Measurements from ENCODE around the gene COPS9. TPM values are rescaled to one million over a fixed set of nuclear protein-coding genes. Genes with fewer than 3 reads are reported as not detected.

Gene COPS9
- total RNA-seq, 2 donors from 2014 or later, result 151 to 161 TPM

DNA sequence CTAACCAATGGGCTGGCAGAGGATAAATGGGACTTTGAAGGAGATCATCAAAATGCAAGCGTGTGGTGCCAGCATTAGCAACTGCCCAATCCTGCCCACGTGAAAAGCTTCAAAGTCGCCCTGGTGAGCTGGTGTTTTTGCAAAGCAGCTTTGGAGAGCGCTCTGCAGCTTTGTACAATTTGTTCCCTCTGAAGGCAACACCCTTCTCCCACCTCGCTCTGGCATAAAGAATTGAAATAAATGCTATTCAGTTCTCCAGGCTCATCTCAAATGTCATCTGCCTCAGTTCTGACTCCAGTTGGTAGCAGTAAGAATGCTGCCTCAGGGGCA is 3.5 kb downstream of the COPS9 start:
- no peaks in the 10 kb centered on the region for H3K9me3 Mint-ChIP-seq
- H3K27me3 ChIP-seq (ENCODE audit: control insufficient read depth, insufficient read depth, low read length, poor library complexity, severe bottlenecking), result no peaks in the 10 kb centered on the region
- H3K27ac Mint-ChIP-seq, result no peak overlapping the region
- no peak overlapping the region for H3K9ac ChIP-seq (ENCODE audit: extremely low read depth, low read length, poor library complexity, severe bottlenecking)
- no peak overlapping the region for H3K27ac ChIP-seq (ENCODE audit: low read depth, low read length)
- TF ChIP-seq CTCF (conservative IDR thresholded peaks at IDR 0.05), result no peak
- WGBS, 2 experiments (ENCODE audit: insufficient coverage in 1 of 2, insufficient read length in 1 of 2), result 93 to 98% methylated on average over 5 of the region's 5 CpGs
- peaks cover 11% of the 10 kb centered on the region for H3K27me3 Mint-ChIP-seq (ENCODE audit: insufficient read depth)
- peaks cover 63% of the 10 kb centered on the region for H3K36me3 ChIP-seq (ENCODE audit: control insufficient read depth, insufficient read depth, low read length)
- H3K9me3 ChIP-seq (ENCODE audit: control insufficient read depth, low read length), result no peaks in the 10 kb centered on the region
- no peak for DNase-seq
- peaks cover 57% of the 10 kb centered on the region for H3K36me3 Mint-ChIP-seq (ENCODE audit: low read depth)
- peaks cover 17% of the 10 kb centered on the region for H3K4me1 Mint-ChIP-seq
- no peaks in the 10 kb centered on the region for H3K4me1 ChIP-seq (ENCODE audit: control insufficient read depth, insufficient read depth, low read length)
- H3K4me3 Mint-ChIP-seq, result no peak overlapping the region
- no peak overlapping the region for H3K4me3 ChIP-seq (ENCODE audit: low read length)

DNA sequence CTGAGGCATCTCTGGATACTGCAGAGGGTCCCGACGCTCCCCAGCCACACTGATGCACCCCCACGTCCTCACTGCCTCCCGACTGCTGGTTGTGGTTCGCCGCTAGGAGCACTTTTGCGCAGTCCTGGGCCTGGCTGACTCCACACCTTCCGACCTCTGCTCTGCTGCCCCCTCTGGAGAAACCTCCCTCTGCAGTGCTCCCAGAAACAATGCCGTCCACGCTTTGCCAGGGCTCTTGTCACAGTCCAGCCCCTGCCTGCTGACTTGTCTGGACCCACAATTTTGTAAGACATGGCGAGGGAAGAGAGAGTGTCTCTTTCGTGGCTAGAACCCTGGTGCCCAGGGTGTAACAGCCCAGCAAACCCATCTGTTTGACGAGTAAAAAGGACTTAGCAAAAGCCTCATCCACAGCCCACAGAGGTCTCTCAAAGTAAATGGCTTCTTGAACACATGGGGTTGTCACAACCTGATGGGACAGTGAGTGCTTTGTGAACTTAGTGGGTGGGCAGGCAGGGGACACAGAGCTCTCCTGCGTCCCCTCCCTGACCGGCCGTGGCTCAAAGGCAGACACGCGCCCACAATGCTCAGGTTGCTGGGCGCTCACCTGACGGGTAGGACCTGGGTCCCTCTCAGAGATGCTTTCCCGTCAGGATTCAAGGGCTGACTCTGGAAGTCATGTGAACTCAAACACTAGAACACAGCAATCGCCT is 4.0 kb downstream of the COPS9 start:
- DNase-seq, result peak; percentile 83
- H3K27ac Mint-ChIP-seq, result peak overlapping the region; percentile 36
- Histone ChIP-seq H3K27ac (ENCODE audit: low read depth, low read length) (no peak overlapping the region), H3K4me1 (ENCODE audit: control insufficient read depth, insufficient read depth, low read length) (no peaks in the 10 kb centered on the region), H3K9me3 (ENCODE audit: control insufficient read depth, low read length) (no peaks in the 10 kb centered on the region), H3K9ac (ENCODE audit: extremely low read depth, low read length, poor library complexity, severe bottlenecking) (no peak overlapping the region), H3K27me3 (ENCODE audit: control insufficient read depth, insufficient read depth, low read length, poor library complexity, severe bottlenecking) (no peaks in the 10 kb centered on the region), H3K4me3 (ENCODE audit: low read length) (no peak overlapping the region), H3K36me3 (ENCODE audit: control insufficient read depth, insufficient read depth, low read length) (peaks cover 68% of the 10 kb centered on the region)
- no peak overlapping the region for H3K4me3 Mint-ChIP-seq
- H3K36me3 Mint-ChIP-seq (ENCODE audit: low read depth), result peaks cover 61% of the 10 kb centered on the region
- TF ChIP-seq CTCF (conservative IDR thresholded peaks at IDR 0.05), result peak; percentile 58
- WGBS, 2 experiments (ENCODE audit: insufficient coverage in 1 of 2, insufficient read length in 1 of 2), result 94 to 97% methylated on average over 20 to 22 of the region's 22 CpGs
- no peaks in the 10 kb centered on the region for H3K9me3 Mint-ChIP-seq
- H3K27me3 Mint-ChIP-seq (ENCODE audit: insufficient read depth), result peaks cover 6% of the 10 kb centered on the region
- H3K4me1 Mint-ChIP-seq, result peaks cover 17% of the 10 kb centered on the region

DNA sequence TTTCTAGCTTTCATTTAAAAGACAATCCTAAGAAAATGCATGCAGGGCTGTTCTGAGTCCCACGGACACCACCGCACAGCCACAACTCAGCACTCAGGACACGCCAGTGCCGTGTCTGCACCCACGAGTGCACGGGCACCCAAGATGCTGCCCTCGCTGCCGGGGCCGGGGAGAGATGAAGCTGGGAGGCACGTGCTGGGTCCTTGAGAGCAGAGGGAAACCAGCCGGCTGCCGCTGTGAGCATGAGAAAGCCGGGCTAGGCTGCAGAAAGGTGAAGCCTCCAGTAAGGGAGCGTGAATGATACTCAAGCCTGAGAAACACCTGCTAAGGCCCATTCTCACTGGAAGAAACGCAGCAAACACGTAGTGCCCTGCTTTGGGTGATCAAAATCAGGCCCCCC is 4.8 kb downstream of the COPS9 start:
- TF ChIP-seq CTCF (conservative IDR thresholded peaks at IDR 0.05), result no peak
- Histone ChIP-seq H3K4me1 (ENCODE audit: control insufficient read depth, insufficient read depth, low read length) (no peaks in the 10 kb centered on the region), H3K9me3 (ENCODE audit: control insufficient read depth, low read length) (no peaks in the 10 kb centered on the region), H3K27me3 (ENCODE audit: control insufficient read depth, insufficient read depth, low read length, poor library complexity, severe bottlenecking) (no peaks in the 10 kb centered on the region), H3K9ac (ENCODE audit: extremely low read depth, low read length, poor library complexity, severe bottlenecking) (no peak overlapping the region), H3K27ac (ENCODE audit: low read depth, low read length) (no peak overlapping the region), H3K36me3 (ENCODE audit: control insufficient read depth, insufficient read depth, low read length) (peaks cover 68% of the 10 kb centered on the region), H3K4me3 (ENCODE audit: low read length) (no peak overlapping the region)
- H3K36me3 Mint-ChIP-seq (ENCODE audit: low read depth), result peaks cover 66% of the 10 kb centered on the region
- H3K9me3 Mint-ChIP-seq, result no peaks in the 10 kb centered on the region
- no peak overlapping the region for H3K27ac Mint-ChIP-seq
- H3K27me3 Mint-ChIP-seq (ENCODE audit: insufficient read depth), result peaks cover under 1% of the 10 kb centered on the region
- 92 to 93% methylated on average over 14 to 16 of the region's 16 CpGs for WGBS, 2 experiments (ENCODE audit: insufficient coverage in 1 of 2, insufficient read length in 1 of 2)
- H3K4me1 Mint-ChIP-seq, result peaks cover 17% of the 10 kb centered on the region
- no peak for DNase-seq
- no peak overlapping the region for H3K4me3 Mint-ChIP-seq
